H9 (cell line): ENCODE results near the gene GCNA. TPM values are rescaled to one million over a fixed set of nuclear protein-coding genes. Genes with fewer than 3 reads are reported as not detected.

Experiments
- DNase-seq: peaks from one replicate; pipeline ENCODE4 v3.0.0-alpha.2; 2017
- H2AFZ ChIP-seq: one replicate; pipeline ENCODE4 v1.6.1; 2013; ENCODE audit warnings: mild to moderate bottlenecking, low read length, control low read depth, moderate library complexity
- H2AK5ac ChIP-seq: 2 replicates; pipeline ENCODE4 v1.6.1; 2013; ENCODE audit warnings: low read length, control low read depth, mixed read lengths; ENCODE audit not compliant: insufficient read length
- H2BK120ac ChIP-seq: one replicate; pipeline ENCODE4 v1.6.1; 2013; ENCODE audit warnings: low read depth, mild to moderate bottlenecking, low read length, control low read depth, inconsistent platforms; ENCODE audit not compliant: poor library complexity, severe bottlenecking
- H2BK12ac ChIP-seq: 2 replicates; pipeline ENCODE4 v1.6.1; 2013; ENCODE audit warnings: low read length, control low read depth, mixed read lengths, low read depth; ENCODE audit not compliant: insufficient read length
- H2BK15ac ChIP-seq: 2 replicates; pipeline ENCODE4 v1.6.1; 2013; ENCODE audit warnings: low read depth, low read length, control low read depth
- H2BK20ac ChIP-seq: one replicate; pipeline ENCODE4 v1.6.1; 2013; ENCODE audit warnings: low read depth, mild to moderate bottlenecking, low read length, control low read depth, inconsistent platforms; ENCODE audit not compliant: poor library complexity, severe bottlenecking
- H2BK5ac ChIP-seq: 2 replicates; pipeline ENCODE4 v1.6.1; 2013; ENCODE audit warnings: low read length, control low read depth, mixed read lengths; ENCODE audit not compliant: insufficient read length
- H3K14ac ChIP-seq: 2 replicates; pipeline ENCODE4 v1.6.1; 2013; ENCODE audit warnings: low read length, control low read depth; ENCODE audit not compliant: insufficient read depth
- H3K18ac ChIP-seq: 2 replicates; pipeline ENCODE4 v1.6.1; 2013; ENCODE audit warnings: low read depth, mild to moderate bottlenecking, mixed read lengths, low read length, control low read depth; ENCODE audit not compliant: insufficient read length
- H3K23ac ChIP-seq: 2 replicates; pipeline ENCODE4 v1.6.1; 2013; ENCODE audit warnings: low read length, control low read depth, mixed read lengths, low read depth; ENCODE audit not compliant: insufficient read length
- H3K23me2 ChIP-seq: 2 replicates; pipeline ENCODE4 v1.6.1; 2013; ENCODE audit warnings: low read depth, mild to moderate bottlenecking, mixed read lengths, low read length, control low read depth; ENCODE audit not compliant: insufficient read length, poor library complexity, severe bottlenecking
- H3K27ac ChIP-seq: 2 replicates; pipeline ENCODE4 v1.5.1; 2013; ENCODE audit warnings: low read length, control low read depth, mixed read lengths, low read depth; ENCODE audit not compliant: insufficient read length
- H3K27me3 ChIP-seq: 2 replicates; pipeline ENCODE4 v1.6.1; 2013; ENCODE audit warnings: low read length, control low read depth, inconsistent platforms; ENCODE audit not compliant: insufficient read depth
- H3K4ac ChIP-seq: 2 replicates; pipeline ENCODE4 v1.6.1; 2013; ENCODE audit warnings: low read depth, mild to moderate bottlenecking, control low read depth, inconsistent platforms, low read length, moderate library complexity
- H3K4me1 ChIP-seq: 2 replicates; pipeline ENCODE4 v1.6.1; 2013; ENCODE audit warnings: low read length, control low read depth, inconsistent platforms; ENCODE audit not compliant: insufficient read depth
- H3K4me2 ChIP-seq: 2 replicates; pipeline ENCODE4 v1.6.1; 2013; ENCODE audit warnings: low read length, control low read depth, mixed read lengths; ENCODE audit not compliant: insufficient read length, insufficient read depth
- H3K56ac ChIP-seq: 2 replicates; pipeline ENCODE4 v1.6.1; 2013; ENCODE audit warnings: low read depth, mild to moderate bottlenecking, mixed read lengths, low read length, control low read depth; ENCODE audit not compliant: insufficient read length
- H3K79me1 ChIP-seq: 2 replicates; pipeline ENCODE4 v1.6.1; 2013; ENCODE audit warnings: low read depth, mild to moderate bottlenecking, moderate library complexity, low read length, control low read depth, inconsistent platforms; ENCODE audit not compliant: insufficient read depth, poor library complexity, severe bottlenecking
- H3K79me2 ChIP-seq: 2 replicates; pipeline ENCODE4 v1.6.1; 2013; ENCODE audit warnings: low read length, control low read depth, inconsistent platforms; ENCODE audit not compliant: insufficient read depth
- H3K9ac ChIP-seq: 2 replicates; pipeline ENCODE4 v1.6.1; 2013; ENCODE audit warnings: low read length, control low read depth, mixed read lengths; ENCODE audit not compliant: insufficient read length; ENCODE audit errors: extremely low read depth
- H3K9me3 ChIP-seq: one replicate; pipeline ENCODE4 v1.6.1; 2013; ENCODE audit warnings: low read depth, low read length, inconsistent platforms; ENCODE audit not compliant: control insufficient read depth
- H3T11ph ChIP-seq: one replicate; pipeline ENCODE4 v1.6.1; 2013; ENCODE audit warnings: mild to moderate bottlenecking, low read length, control low read depth, inconsistent platforms
- H4K20me1 ChIP-seq: one replicate; pipeline ENCODE4 v1.6.1; 2013; ENCODE audit not compliant: control insufficient read depth, insufficient read length, insufficient read depth
- H4K5ac ChIP-seq: 2 replicates; pipeline ENCODE4 v1.6.1; 2013; ENCODE audit warnings: low read depth, mild to moderate bottlenecking, mixed read lengths, low read length, control low read depth; ENCODE audit not compliant: insufficient read length
- H4K8ac ChIP-seq: replicated peaks from 2 replicates; pipeline ENCODE4 v1.6.1; 2013; ENCODE audit warnings: low read length, control low read depth, mixed read lengths, low read depth; ENCODE audit not compliant: insufficient read length
- H4K91ac ChIP-seq: 2 replicates; pipeline ENCODE4 v1.6.1; 2013; ENCODE audit warnings: low read depth, mild to moderate bottlenecking, moderate library complexity, mixed read lengths, low read length, control low read depth; ENCODE audit not compliant: insufficient read length
- H3K27ac Mint-ChIP-seq, 3 experiments: 2 replicates in 2 of 3; 3 replicates in 1 of 3; pipeline ENCODE4 v1.8.0; 2020 to 2021; ENCODE audit warnings: mixed read lengths in 3 of 3, mild to moderate bottlenecking in 1 of 3, moderate library complexity in 1 of 3
- H3K27me3 Mint-ChIP-seq: 2 replicates; pipeline ENCODE4 v1.8.0; 2021; ENCODE audit warnings: low read depth, mild to moderate bottlenecking, moderate library complexity, mixed read lengths
- H3K36me3 Mint-ChIP-seq, 3 experiments: 2 replicates in 2 of 3; 3 replicates in 1 of 3; pipeline ENCODE4 v1.8.0; 2020 to 2021; ENCODE audit warnings: low read depth in 3 of 3, mixed read lengths in 3 of 3; ENCODE audit not compliant: insufficient read depth in 1 of 3
- H3K4me1 Mint-ChIP-seq, 2 experiments: 2 replicates each; pipeline ENCODE4 v1.8.0; 2020; ENCODE audit warnings: mixed read lengths in 2 of 2
- H3K4me3 Mint-ChIP-seq, 2 experiments: 2 replicates in 1 of 2; 3 replicates in 1 of 2; pipeline ENCODE4 v1.8.0; 2020 to 2021; ENCODE audit warnings: mild to moderate bottlenecking in 2 of 2, mixed read lengths in 2 of 2, moderate library complexity in 1 of 2
- H3K9me3 Mint-ChIP-seq, 2 experiments: 2 replicates in 1 of 2; 3 replicates in 1 of 2; pipeline ENCODE4 v1.8.0; 2020; ENCODE audit warnings: mild to moderate bottlenecking in 2 of 2, mixed read lengths in 2 of 2, moderate library complexity in 1 of 2
- WGBS: extraction: QIAGEN DNeasy Blood & Tissue Kit; methylation state at CpG from one replicate; pipeline ENCODE4 v1.1.7; 2013; ENCODE audit warnings: missing lambda C conversion rate, low lambda C conversion rate, mixed read lengths; ENCODE audit not compliant: insufficient read length; ENCODE audit errors: extremely low coverage; 5-methylcytosine and 5-hydroxymethylcytosine counted together
- total RNA-seq: library from RNA; stranded (reverse); gene quantifications from 2 replicates; pipeline ENCODE4 v1.2.1, GENCODE V29; 2021
- TF ChIP-seq, protein P1 (sequence below): fragments of 200-600 bp; sonication (generic); conservative IDR thresholded peaks from 3 replicates; pipeline ENCODE4 v1.8.0; 2021; ENCODE audit warnings: antibody characterized with exemption, mild to moderate bottlenecking

Gene GCNA
- total RNA-seq, 1 experiment from 2014 or later: 0.96 TPM

DNA sequence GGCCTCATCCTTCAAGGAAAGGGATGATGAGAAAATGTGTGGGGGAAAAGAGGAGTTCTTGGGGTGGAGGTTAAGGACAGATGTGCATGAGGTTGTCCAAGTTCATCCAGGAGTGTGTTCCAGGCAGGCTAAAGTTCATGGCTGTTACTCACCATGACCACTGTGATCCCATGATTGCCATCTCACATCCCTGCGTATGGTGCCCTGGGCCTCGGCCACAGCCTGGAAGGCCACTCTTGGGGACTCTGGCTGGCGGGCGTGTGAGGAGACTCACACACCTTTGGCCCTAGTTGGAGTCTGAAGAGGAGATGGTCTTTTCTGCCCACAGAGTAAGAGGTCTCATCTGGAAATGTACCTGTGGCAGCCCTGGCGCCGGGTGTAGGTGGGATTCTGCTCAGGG lies 81.7 kb downstream of the GCNA start:
- Histone ChIP-seq H3K79me1 (no peaks in the 10 kb centered on the region), H3K23me2 (no peaks in the 10 kb centered on the region), H3K23ac (no peak overlapping the region), H3K14ac (no peak overlapping the region), H2AK5ac (no peak overlapping the region), H2BK5ac (no peak overlapping the region), H3K9ac (no peak overlapping the region), H2BK15ac (no peak overlapping the region), H3K18ac (no peak overlapping the region), H3K4ac (no peak overlapping the region), H2BK20ac (no peak overlapping the region), H2AFZ (no peak overlapping the region), H3T11ph (no peak overlapping the region), H3K56ac (no peak overlapping the region), H2BK12ac (no peak overlapping the region), H4K91ac (no peak overlapping the region), H4K20me1 (no peaks in the 10 kb centered on the region), H3K9me3 (peaks cover 10% of the 10 kb centered on the region), H3K79me2 (no peaks in the 10 kb centered on the region), H3K27ac (no peak overlapping the region), H4K8ac (no peak overlapping the region), H3K4me2 (no peak overlapping the region), H3K4me1 (no peaks in the 10 kb centered on the region), H2BK120ac (no peak overlapping the region), H4K5ac (no peak overlapping the region), H3K27me3 (no peaks in the 10 kb centered on the region)
- no peak overlapping the region for H3K4me3 Mint-ChIP-seq
- no CpG with 5 or more reads among the region's 6 CpGs for WGBS
- peaks cover 82 to 85% of the 10 kb centered on the region in 2 experiments for H3K9me3 Mint-ChIP-seq
- TF ChIP-seq, protein P1, sequence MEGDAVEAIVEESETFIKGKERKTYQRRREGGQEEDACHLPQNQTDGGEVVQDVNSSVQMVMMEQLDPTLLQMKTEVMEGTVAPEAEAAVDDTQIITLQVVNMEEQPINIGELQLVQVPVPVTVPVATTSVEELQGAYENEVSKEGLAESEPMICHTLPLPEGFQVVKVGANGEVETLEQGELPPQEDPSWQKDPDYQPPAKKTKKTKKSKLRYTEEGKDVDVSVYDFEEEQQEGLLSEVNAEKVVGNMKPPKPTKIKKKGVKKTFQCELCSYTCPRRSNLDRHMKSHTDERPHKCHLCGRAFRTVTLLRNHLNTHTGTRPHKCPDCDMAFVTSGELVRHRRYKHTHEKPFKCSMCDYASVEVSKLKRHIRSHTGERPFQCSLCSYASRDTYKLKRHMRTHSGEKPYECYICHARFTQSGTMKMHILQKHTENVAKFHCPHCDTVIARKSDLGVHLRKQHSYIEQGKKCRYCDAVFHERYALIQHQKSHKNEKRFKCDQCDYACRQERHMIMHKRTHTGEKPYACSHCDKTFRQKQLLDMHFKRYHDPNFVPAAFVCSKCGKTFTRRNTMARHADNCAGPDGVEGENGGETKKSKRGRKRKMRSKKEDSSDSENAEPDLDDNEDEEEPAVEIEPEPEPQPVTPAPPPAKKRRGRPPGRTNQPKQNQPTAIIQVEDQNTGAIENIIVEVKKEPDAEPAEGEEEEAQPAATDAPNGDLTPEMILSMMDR: no peak
- H3K4me1 Mint-ChIP-seq: peaks cover 0 to 4% of the 10 kb centered on the region in 2 experiments; a peak in 3 of 4 replicates
- no peak overlapping the region for H3K27ac Mint-ChIP-seq
- no peak for DNase-seq
- H3K36me3 Mint-ChIP-seq: no peaks in the 10 kb centered on the region; a peak in 3 of 7 replicates
- peaks cover 3% of the 10 kb centered on the region for H3K27me3 Mint-ChIP-seq
